KMS-11 (cell line): ENCODE data around the gene MED13L.

ENCODE experiments used
- H2AFZ ChIP-seq: fragments of 200-600 bp; sonication (generic); 2 replicates; pipeline ENCODE4 v1.6.1; 2016; ENCODE audit warnings: antibody characterized with exemption, mixed run types, low read depth
- H3K27ac ChIP-seq: fragments of 200-600 bp; sonication (generic); 2 replicates; pipeline ENCODE4 v1.6.1; 2016; ENCODE audit warnings: mild to moderate bottlenecking, mixed run types
- H3K27me3 ChIP-seq: fragments of 200-600 bp; sonication (generic); 2 replicates; pipeline ENCODE4 v1.6.1; 2017; ENCODE audit warnings: mild to moderate bottlenecking, low read depth, mixed run types, moderate library complexity; ENCODE audit not compliant: insufficient read depth
- H3K36me3 ChIP-seq: fragments of 200-600 bp; sonication (generic); 2 replicates; pipeline ENCODE4 v1.6.1; 2017; ENCODE audit warnings: mild to moderate bottlenecking, mixed run types; ENCODE audit not compliant: insufficient read depth
- H3K4me1 ChIP-seq: fragments of 200-600 bp; sonication (generic); 2 replicates; pipeline ENCODE4 v1.6.1; 2016; ENCODE audit warnings: mild to moderate bottlenecking, low read depth, mixed run types; ENCODE audit not compliant: poor library complexity, severe bottlenecking
- H3K4me2 ChIP-seq: fragments of 200-600 bp; sonication (generic); 2 replicates; pipeline ENCODE4 v1.7.0; 2016; ENCODE audit warnings: mild to moderate bottlenecking, mixed run types
- H3K4me3 ChIP-seq: fragments of 200-600 bp; sonication (generic); IDR thresholded peaks from 2 replicates; pipeline ENCODE4 v1.6.1; 2017; ENCODE audit warnings: low read depth, low read length, mixed read lengths; ENCODE audit not compliant: insufficient read depth
- H3K79me2 ChIP-seq: fragments of 200-600 bp; sonication (generic); 2 replicates; pipeline ENCODE4 v1.6.1; 2016; ENCODE audit warnings: low read depth, mixed run types; ENCODE audit not compliant: insufficient read depth
- H3K9ac ChIP-seq: fragments of 200-600 bp; sonication (generic); 2 replicates; pipeline ENCODE4 v1.6.1; 2016; ENCODE audit warnings: mild to moderate bottlenecking, mixed run types
- H4K20me1 ChIP-seq: fragments of 200-600 bp; sonication (generic); 2 replicates; pipeline ENCODE4 v1.6.1; 2016; ENCODE audit warnings: mild to moderate bottlenecking, mixed run types; ENCODE audit not compliant: insufficient read depth
- CTCF ChIP-seq: fragments of 200-600 bp; sonication (generic); conservative IDR thresholded peaks from 2 replicates; pipeline ENCODE4 v1.6.1; 2017; ENCODE audit warnings: low read depth, mild to moderate bottlenecking, antibody characterized with exemption, low read length, moderate library complexity, mixed read lengths

MED13L gene

GRCh38 chr12:116323406-116324386 lies 46.2 kb upstream of the MED13L start:
- no peak for TF ChIP-seq CTCF
- Histone ChIP-seq H3K4me3 (no peak overlapping the region), H3K4me2 (peak overlapping the region; percentile 85), H3K9ac (no peak overlapping the region), H3K79me2 (no peaks in the 10 kb centered on the region), H3K4me1 (peaks cover 64% of the 10 kb centered on the region), H3K27ac (peak overlapping the region; percentile 64), H2AFZ (peak overlapping the region; percentile 22; the same call in 1 of the 2 replicates), H4K20me1 (no peaks in the 10 kb centered on the region), H3K27me3 (no peaks in the 10 kb centered on the region), H3K36me3 (no peaks in the 10 kb centered on the region)

- no peaks in the 10 kb centered on the region for H3K27me3 ChIP-seq
- H3K4me1 ChIP-seq: peaks cover 64% of the 10 kb centered on the region
- H3K36me3 ChIP-seq: no peaks in the 10 kb centered on the region
- no peak overlapping the region for H3K4me3 ChIP-seq
- H3K9ac ChIP-seq: no peak overlapping the region
- TF ChIP-seq CTCF: no peak
- no peaks in the 10 kb centered on the region for H4K20me1 ChIP-seq
- H3K79me2 ChIP-seq: no peaks in the 10 kb centered on the region
- no peak overlapping the region for H3K27ac ChIP-seq
- H3K4me2 ChIP-seq: no peak overlapping the region
- no peak overlapping the region for H2AFZ ChIP-seq
These were observed 44.4 kb upstream of the MED13L start for GRCh38 chr12:116321913-116322312.

- H3K9ac ChIP-seq: no peak overlapping the region
- peak overlapping the region; percentile 57 for H3K4me2 ChIP-seq
- H3K36me3 ChIP-seq: no peaks in the 10 kb centered on the region
- H3K27me3 ChIP-seq: no peaks in the 10 kb centered on the region
- TF ChIP-seq CTCF: no peak
- H3K4me3 ChIP-seq: no peak overlapping the region
- no peak overlapping the region for H2AFZ ChIP-seq
- no peaks in the 10 kb centered on the region for H3K79me2 ChIP-seq
- peaks cover 59% of the 10 kb centered on the region for H3K4me1 ChIP-seq
- no peak overlapping the region for H3K27ac ChIP-seq
- no peaks in the 10 kb centered on the region for H4K20me1 ChIP-seq
These were observed 43.3 kb upstream of the MED13L start for GRCh38 chr12:116320791-116321217.

GRCh38 chr12:116319898-116320621 lies 42.6 kb upstream of the MED13L start:
- Histone ChIP-seq H3K4me3 (no peak overlapping the region), H4K20me1 (no peaks in the 10 kb centered on the region), H2AFZ (peak overlapping the region; percentile 71), H3K36me3 (no peaks in the 10 kb centered on the region), H3K9ac (peak overlapping the region; percentile 39; the same call in 1 of the 2 replicates), H3K4me1 (peaks cover 53% of the 10 kb centered on the region), H3K4me2 (peak overlapping the region; percentile 57), H3K27me3 (no peaks in the 10 kb centered on the region), H3K79me2 (no peaks in the 10 kb centered on the region), H3K27ac (peak overlapping the region; percentile 45; the same call in 1 of the 2 replicates)
- TF ChIP-seq CTCF: no peak
